Embryonic facial prominence (tissue), 1 donor: ENCODE data around the gene HMGN5.

Source experiments
- DNase-seq: peaks from one replicate; pipeline ENCODE4 v3.0.0-alpha.2; 2016; ENCODE audit errors: extremely low spot score

Gene HMGN5

GRCh38 chrX:81201671-81202455 is at the start of gene HMGN5, which contains the start of gene SH3BGRL:
Gene HMGN5, minus strand, starts transcription at chrX:81201913. Its CDS starts 80,364 bp downstream, at chrX:81121549.
Gene SH3BGRL, plus strand, starts transcription at chrX:81202102. Its CDS starts 99 bp downstream, at chrX:81202201.
- DNase-seq = peak; percentile 82

GRCh38 chrX:81241753-81242152 is 40.0 kb upstream of the HMGN5 start:
- DNase-seq = no peak

- DNase-seq = no peak
Observed at GRCh38 chrX:81240701-81241331, 39.1 kb upstream of the HMGN5 start.

- DNase-seq = no peak
Observed at GRCh38 chrX:81238166-81238565, 36.5 kb upstream of the HMGN5 start.

GRCh38 chrX:81237516-81237915 is 35.8 kb upstream of the HMGN5 start:
- no peak for DNase-seq

- no peak for DNase-seq
Observed at GRCh38 chrX:81232218-81232617, 30.5 kb upstream of the HMGN5 start.

- DNase-seq = no peak
Observed at GRCh38 chrX:81231476-81231875, 29.8 kb upstream of the HMGN5 start.

- DNase-seq = no peak
Observed at GRCh38 chrX:81229901-81230300, 28.2 kb upstream of the HMGN5 start.

- DNase-seq = no peak
Observed at GRCh38 chrX:81229229-81229628, 27.5 kb upstream of the HMGN5 start.

GRCh38 chrX:81215685-81216084 is 14.0 kb upstream of the HMGN5 start:
- DNase-seq = no peak

GRCh38 chrX:81208916-81209315 is 7.2 kb upstream of the HMGN5 start:
- no peak for DNase-seq

- DNase-seq = no peak
Observed at GRCh38 chrX:81206476-81206875, 4.8 kb upstream of the HMGN5 start.

- no peak for DNase-seq
Observed at GRCh38 chrX:81205551-81205950, 3.8 kb upstream of the HMGN5 start.

GRCh38 chrX:81202943-81203342 is 1.2 kb upstream of the HMGN5 start:
- no peak for DNase-seq

GRCh38 chrX:81202456-81202819 is 725 bp upstream of the HMGN5 start:
- no peak for DNase-seq

- no peak for DNase-seq
Observed at GRCh38 chrX:81201071-81201470, 642 bp downstream of the HMGN5 start.

GRCh38 chrX:81195712-81196111 is 6.0 kb downstream of the HMGN5 start:
- DNase-seq = no peak

GRCh38 chrX:81195259-81195658 is 6.5 kb downstream of the HMGN5 start:
- DNase-seq = no peak

GRCh38 chrX:81174286-81174685 is 27.4 kb downstream of the HMGN5 start:
- DNase-seq = no peak

- no peak for DNase-seq
Observed at GRCh38 chrX:81168391-81168790, 33.3 kb downstream of the HMGN5 start.

GRCh38 chrX:81121513-81122363 is 80.0 kb downstream of the HMGN5 start:
- peak; percentile 82 for DNase-seq

- no peak for DNase-seq
Observed at GRCh38 chrX:81120936-81121371, 80.8 kb downstream of the HMGN5 start.
